Smooth muscle cell of trachea (primary cell): ENCODE results near the gene RAB3A. TPM values are rescaled to one million over a fixed set of nuclear protein-coding genes. Genes with fewer than 3 reads are reported as not detected.

ENCODE experiments used
- total RNA-seq: library from RNA; depleted of rRNA; stranded (reverse); fragments of >200 nt; gene quantifications from 2 replicates; pipeline ENCODE4 v1.2.1, GENCODE V29; 2014

Gene RAB3A, protein sequence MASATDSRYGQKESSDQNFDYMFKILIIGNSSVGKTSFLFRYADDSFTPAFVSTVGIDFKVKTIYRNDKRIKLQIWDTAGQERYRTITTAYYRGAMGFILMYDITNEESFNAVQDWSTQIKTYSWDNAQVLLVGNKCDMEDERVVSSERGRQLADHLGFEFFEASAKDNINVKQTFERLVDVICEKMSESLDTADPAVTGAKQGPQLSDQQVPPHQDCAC
- total RNA-seq, result 2.0 and 5.5 TPM in 2 replicates

DNA sequence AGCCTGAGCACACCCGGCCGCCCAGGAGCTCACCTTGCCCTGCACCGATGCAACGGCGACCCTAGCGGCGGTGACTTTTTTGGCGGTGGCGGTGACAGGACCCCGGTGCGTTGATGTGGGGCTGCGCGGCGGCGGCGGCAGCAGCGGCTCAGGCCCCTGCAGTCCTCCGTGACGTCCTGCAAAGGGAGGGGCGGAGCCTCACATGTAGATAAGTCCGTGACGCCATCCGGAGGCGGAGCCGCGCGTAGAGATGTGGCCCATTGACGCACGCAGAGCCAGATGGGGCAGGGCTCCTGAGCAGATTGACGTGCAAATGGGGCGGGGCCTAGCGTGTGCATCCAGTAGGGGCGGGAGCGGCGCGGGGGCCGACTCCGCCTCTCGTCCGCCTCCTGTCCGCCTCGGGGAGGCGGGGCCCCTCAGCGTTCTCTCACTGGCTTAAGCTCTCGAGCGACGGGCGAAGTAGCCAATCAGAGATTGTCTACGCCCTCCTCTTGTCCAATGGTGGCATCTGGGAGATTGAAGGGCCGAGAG, at the start of gene RAB3A:
RAB3A (minus strand) TSS at position 180 of the 531 bp plus-strand sequence. CDS start 1,302 bp downstream, outside the sequence.

DNA sequence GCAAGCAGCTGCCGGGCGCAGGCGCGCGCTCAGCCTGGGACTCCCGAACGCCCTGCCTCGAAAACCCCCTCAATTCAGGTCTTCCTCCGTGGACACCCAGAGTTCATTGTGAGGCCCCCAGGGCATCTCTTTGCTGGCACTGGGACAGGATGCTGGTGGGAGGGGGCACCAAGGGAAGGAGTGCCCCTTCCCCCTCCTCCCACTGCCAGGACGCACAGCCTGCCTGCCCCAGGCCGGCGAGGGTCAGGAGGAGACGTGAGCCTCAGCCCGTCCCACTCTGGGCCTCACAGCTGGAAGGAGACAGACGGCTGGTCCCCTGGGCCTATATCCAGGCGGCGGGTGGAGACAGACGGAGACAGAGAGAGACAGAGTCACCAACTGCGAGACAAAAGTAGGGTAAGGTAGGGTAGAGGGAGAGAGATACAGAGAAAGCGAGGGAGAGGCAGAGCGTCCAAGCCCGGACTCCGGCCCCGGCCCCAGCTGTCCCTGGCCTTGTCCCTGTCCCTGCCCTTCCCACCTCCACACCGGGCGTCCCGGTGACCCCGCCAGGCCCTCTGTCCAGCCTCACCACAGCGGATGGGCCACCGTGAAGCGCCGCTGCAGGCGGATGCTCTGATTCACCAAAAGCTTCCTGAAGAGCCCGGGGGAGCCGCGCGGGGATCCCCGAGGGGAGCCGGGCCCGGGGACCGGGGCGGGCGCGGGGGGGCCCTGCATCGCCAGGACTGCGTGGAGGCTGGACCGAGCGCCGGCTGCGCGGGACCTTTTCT, 22.0 kb upstream of the RAB3A start, which contains the start of gene PDE4C:
PDE4C (minus strand) TSS at position 737 of the 767 bp plus-strand sequence; CDS start at position 714, 23 bp downstream.

DNA sequence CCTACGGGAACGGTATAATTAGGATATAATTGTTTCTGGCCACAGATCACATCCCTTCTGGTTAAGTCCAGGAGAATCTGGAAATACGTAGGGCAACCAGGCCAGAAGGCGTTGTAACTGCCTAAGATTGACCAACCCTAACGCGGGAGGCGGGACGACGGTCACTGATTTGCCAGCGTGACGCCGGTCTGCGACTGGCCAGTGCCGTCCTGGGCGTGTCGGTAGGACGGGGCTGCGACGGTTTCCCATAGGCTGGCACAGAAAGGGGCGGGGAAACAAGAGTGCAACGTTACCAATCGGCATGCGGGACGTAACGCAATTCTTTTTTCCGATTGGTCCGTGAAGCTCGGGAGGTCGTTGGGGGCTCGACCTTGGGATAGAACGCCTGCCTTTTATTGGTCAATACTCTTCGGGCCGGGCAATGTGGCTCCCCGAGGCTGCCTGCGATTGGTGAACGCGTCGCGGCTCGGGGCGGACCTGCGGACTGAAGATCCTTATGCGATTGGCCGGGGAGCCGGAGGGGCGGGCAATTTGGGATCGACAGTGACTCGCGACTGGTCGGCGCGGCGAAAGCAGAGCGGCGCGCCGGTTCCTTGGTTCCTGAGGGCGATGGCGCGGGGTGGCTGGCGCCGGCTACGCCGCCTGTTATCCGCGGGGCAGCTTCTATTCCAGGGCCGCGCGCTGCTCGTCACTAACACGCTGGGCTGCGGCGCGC, 11.0 kb downstream of the RAB3A start, which contains the start of gene MPV17L2:
MPV17L2 (plus strand) TSS at position 546 of the 715 bp plus-strand sequence; CDS start at position 610, 64 bp downstream.

DNA sequence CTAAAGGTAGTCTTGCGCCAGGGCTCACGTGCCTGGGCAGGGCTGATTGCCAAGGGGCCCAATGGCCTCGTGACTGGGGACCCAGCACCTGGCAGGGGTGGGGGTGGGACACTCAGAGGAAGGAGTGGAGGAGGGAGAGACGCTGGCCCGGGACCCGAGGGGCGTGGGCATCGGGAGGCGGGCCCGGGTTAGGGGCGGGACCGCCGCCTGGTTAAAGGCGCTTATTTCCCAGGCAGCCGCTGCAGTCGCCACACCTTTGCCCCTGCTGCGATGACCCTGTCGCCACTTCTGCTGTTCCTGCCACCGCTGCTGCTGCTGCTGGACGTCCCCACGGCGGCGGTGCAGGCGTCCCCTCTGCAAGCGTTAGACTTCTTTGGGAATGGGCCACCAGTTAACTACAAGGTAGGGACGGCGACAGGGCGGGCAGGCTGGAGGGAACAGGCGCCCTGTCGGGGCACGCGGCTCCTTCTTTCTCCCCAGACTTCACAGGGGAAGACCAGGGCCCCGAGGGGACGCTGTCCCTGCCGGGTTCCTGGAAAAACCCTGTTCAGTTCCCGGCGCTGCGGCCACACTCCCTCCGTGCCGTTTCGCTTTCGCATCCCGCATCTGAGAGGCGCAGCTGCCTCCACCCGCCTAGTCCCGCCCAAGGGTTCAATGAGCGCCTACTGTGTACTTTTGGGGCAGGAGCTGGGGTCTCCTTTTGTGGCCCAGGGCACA, 30.1 kb downstream of the RAB3A start, which contains the start of gene IFI30:
IFI30 (plus strand) TSS at position 242 of the 717 bp plus-strand sequence; CDS start at position 271, 29 bp downstream.

DNA sequence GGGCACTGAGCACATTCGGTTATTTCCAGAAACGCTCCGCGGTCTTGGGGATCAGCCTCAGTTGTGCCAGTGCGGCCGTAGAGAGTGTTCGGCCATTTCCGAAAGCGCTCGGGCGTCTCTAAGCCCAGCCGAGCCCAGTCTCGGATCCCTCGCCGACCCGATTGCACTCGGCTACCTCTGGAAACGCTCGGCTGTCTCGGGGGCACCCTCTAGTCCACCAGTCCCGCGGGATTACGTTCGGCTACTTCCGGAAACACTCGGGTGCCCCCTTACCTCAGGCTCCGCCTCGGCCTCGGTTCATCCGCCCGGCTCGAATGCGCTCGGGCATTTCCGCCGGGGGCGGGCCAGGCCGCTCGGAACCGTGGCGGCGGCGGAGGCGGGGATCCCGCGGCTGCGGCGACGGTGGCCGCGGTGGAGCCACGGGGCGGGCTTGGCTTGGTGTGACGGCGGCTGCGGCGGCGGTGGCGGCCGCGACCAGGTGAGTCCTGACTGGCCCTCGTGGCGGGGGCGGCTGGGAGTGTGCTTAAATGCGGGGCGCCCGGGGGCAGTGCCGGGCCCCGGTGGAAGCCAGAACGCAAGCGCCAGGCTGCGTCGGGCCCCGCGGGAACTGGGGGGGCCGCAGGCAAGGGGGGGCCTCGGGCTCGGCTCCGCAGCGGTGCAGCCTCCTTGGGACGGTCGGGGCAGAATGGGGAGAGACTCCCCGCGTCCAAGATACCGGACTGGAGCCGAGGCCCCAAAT, 50.9 kb downstream of the RAB3A start, which contains the start of gene PIK3R2:
PIK3R2 (plus strand) TSS at position 347 of the 739 bp plus-strand sequence. CDS start 2,717 bp downstream, outside the sequence.

Other genes with a start within 250 kb of the RAB3A start
- gene KCNN1, start 236.9 kb downstream of the RAB3A start, total RNA-seq, result 0.15 and 0.50 TPM in 2 replicates
- 7.1 and 7.3 TPM in 2 replicates for gene ARRDC2, start 195.9 kb downstream of the RAB3A start, total RNA-seq
- gene IL12RB1, start 117.1 kb downstream of the RAB3A start, total RNA-seq, result 0.15 and 0.33 TPM in 2 replicates
- 3.8 and 6.0 TPM in 2 replicates for gene MAST3, start 106.3 kb downstream of the RAB3A start, total RNA-seq
- 21.5 and 50.6 TPM in 2 replicates for gene PIK3R2, start 50.9 kb downstream of the RAB3A start, total RNA-seq
- gene IFI30, start 30.2 kb downstream of the RAB3A start, total RNA-seq, result 17.2 and 23.0 TPM in 2 replicates
- gene MPV17L2, start 10.8 kb downstream of the RAB3A start, total RNA-seq, result 6.7 and 9.3 TPM in 2 replicates
- gene PDE4C, start 22.4 kb upstream of the RAB3A start, total RNA-seq, result 0.87 and 6.0 TPM in 2 replicates
- gene IQCN, start 70.4 kb upstream of the RAB3A start, total RNA-seq, result 1.8 and 1.9 TPM in 2 replicates
- gene JUND, start 77.6 kb upstream of the RAB3A start, total RNA-seq, result 156 and 224 TPM in 2 replicates
- gene LSM4, start 119.0 kb upstream of the RAB3A start, total RNA-seq, result 131 and 245 TPM in 2 replicates
- gene PGPEP1, start 136.6 kb upstream of the RAB3A start, total RNA-seq, result 39.9 and 82.7 TPM in 2 replicates
- 37.7 and 138 TPM in 2 replicates for gene GDF15, start 182.1 kb upstream of the RAB3A start, total RNA-seq
- gene LRRC25, start 193.6 kb upstream of the RAB3A start, total RNA-seq, result 0.15 and 0.50 TPM in 2 replicates
- gene SSBP4, start 215.4 kb upstream of the RAB3A start, total RNA-seq, result 69.7 and 112 TPM in 2 replicates
- 8.1 and 26.5 TPM in 2 replicates for gene ISYNA1, start 234.1 kb upstream of the RAB3A start, total RNA-seq